Endothelial cell (in vitro differentiated cells): ENCODE measurements around the gene OR2A25. TPM values are rescaled to one million over a fixed set of nuclear protein-coding genes. Genes with fewer than 3 reads are reported as not detected.
"Not testable (repeated sequence)": the region's sequence is repeated elsewhere in the genome, so short reads cannot be mapped to it uniquely, and the experiment has no call there.

ENCODE experiments used
- DNase-seq: peaks from one replicate; pipeline ENCODE4 v3.0.0; 2021; ENCODE audit warnings: low spot score
- H3K27ac Mint-ChIP-seq: one replicate; pipeline ENCODE4 v1.8.0; 2021; ENCODE audit warnings: mixed read lengths, inconsistent platforms; ENCODE audit not compliant: unreplicated experiment
- H3K27me3 Mint-ChIP-seq: one replicate; pipeline ENCODE4 v1.8.0; 2021; ENCODE audit warnings: mild to moderate bottlenecking, moderate library complexity, mixed read lengths, inconsistent platforms; ENCODE audit not compliant: unreplicated experiment
- H3K36me3 Mint-ChIP-seq: one replicate; pipeline ENCODE4 v1.8.0; 2021; ENCODE audit warnings: mild to moderate bottlenecking, low read depth, mixed read lengths, inconsistent platforms; ENCODE audit not compliant: unreplicated experiment
- H3K4me1 Mint-ChIP-seq: one replicate; pipeline ENCODE4 v1.8.0; 2021; ENCODE audit warnings: mild to moderate bottlenecking, mixed read lengths, inconsistent platforms; ENCODE audit not compliant: unreplicated experiment
- H3K4me3 Mint-ChIP-seq: one replicate; pipeline ENCODE4 v1.8.0; 2021; ENCODE audit warnings: mild to moderate bottlenecking, mixed read lengths, inconsistent platforms; ENCODE audit not compliant: unreplicated experiment
- H3K9me3 Mint-ChIP-seq: one replicate; pipeline ENCODE4 v1.8.0; 2021; ENCODE audit warnings: mixed read lengths, inconsistent platforms; ENCODE audit not compliant: unreplicated experiment
- CTCF ChIP-seq: fragments of 200-600 bp; sonication (generic); IDR thresholded peaks from one replicate; pipeline ENCODE4 v1.5.0; 2021; ENCODE audit warnings: antibody characterized with exemption; ENCODE audit not compliant: unreplicated experiment
- total RNA-seq: library from RNA; stranded (reverse); fragmentation: NEBNext Ultra II Directional; extraction: Animal tissue kit (Norgen Biotek cat#: 25700); gene quantifications from one replicate; pipeline ENCODE4 v1.2.1, GENCODE V29; 2021; ENCODE audit not compliant: unreplicated experiment

OR2A25 gene
- total RNA-seq, 1 donor from 2014 or later, result not detected

DNA sequence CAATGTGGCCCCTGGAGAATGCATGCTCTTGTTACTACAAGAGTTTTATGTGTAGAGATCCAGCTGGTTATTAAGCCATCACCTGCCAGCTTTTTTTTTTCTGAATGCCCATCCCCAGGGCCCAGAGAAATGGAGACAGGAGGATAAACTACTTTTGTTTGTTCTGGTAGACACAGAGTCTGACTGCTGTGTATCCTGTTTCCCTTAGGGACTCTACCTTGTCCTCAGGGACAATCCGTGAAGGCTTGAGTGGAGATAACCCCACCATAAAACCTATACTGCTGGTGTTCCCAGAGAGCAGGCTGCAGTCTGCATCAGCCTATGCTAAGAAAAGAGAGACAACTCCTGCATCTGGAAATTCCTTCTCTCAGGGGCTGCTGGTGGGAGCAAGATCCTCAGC is 21.0 kb upstream of the OR2A25 start, which contains the start of gene OR2A5:
OR2A5 (plus strand) TSS at position 301 of the 400 bp plus-strand sequence. CDS start 1,454 bp downstream, outside the sequence.
- peaks cover 1% of the 10 kb centered on the region for H3K27me3 Mint-ChIP-seq
- H3K4me1 Mint-ChIP-seq, result no peaks in the 10 kb centered on the region
- no peaks in the 10 kb centered on the region for H3K9me3 Mint-ChIP-seq
- H3K27ac Mint-ChIP-seq, result no peak within 1 kb of the TSS
- H3K4me3 Mint-ChIP-seq, result no peak within 1 kb of the TSS
- H3K36me3 Mint-ChIP-seq, result no peaks in the 10 kb centered on the region
- no peak for DNase-seq
- no peak for TF ChIP-seq CTCF

DNA sequence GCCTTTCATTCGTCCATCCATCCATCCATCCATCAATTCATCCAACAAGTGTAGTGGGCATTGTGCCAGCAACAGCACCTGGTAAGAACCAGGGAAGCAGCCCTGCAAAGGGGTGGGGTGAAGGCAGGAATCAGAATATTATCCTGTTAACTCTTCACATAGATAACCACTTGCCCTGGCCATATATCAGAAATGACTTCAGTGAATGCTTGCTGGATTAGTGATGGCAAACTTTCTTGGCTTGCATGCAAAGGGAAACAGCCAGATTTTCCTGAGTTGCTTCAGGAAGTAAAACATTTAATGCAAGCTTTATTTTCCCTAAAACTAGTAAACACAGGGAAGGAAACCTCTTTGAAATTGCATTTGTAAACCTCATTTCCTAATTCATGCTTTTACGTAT is 20.1 kb upstream of the OR2A25 start:
- Mint-ChIP-seq H3K36me3 (no peaks in the 10 kb centered on the region), H3K4me1 (no peaks in the 10 kb centered on the region), H3K27me3 (peaks cover 1% of the 10 kb centered on the region), H3K9me3 (no peaks in the 10 kb centered on the region), H3K4me3 (no peak overlapping the region), H3K27ac (no peak overlapping the region)
- TF ChIP-seq CTCF, result no peak
- DNase-seq, result no peak

GRCh38 chr7:144050093-144050492 is 19.5 kb upstream of the OR2A25 start:
- no peak for DNase-seq
- Mint-ChIP-seq H3K9me3 (no peaks in the 10 kb centered on the region), H3K36me3 (no peaks in the 10 kb centered on the region), H3K27ac (no peak overlapping the region), H3K4me3 (no peak overlapping the region), H3K4me1 (no peaks in the 10 kb centered on the region), H3K27me3 (peaks cover 1% of the 10 kb centered on the region)
- TF ChIP-seq CTCF, result no peak

DNA sequence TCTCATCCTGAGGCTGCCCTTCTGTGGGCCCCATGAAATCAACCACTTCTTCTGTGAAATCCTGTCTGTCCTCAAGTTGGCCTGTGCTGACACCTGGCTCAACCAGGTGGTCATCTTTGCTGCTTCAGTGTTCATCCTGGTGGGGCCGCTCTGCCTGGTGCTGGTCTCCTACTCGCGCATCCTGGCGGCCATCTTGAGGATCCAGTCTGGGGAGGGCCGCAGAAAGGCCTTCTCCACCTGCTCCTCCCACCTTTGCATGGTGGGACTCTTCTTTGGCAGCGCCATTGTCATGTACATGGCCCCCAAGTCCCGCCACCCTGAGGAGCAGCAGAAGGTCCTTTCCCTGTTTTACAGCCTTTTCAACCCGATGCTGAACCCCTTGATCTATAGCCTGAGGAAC is 18.7 kb upstream of the OR2A25 start:
- H3K4me3 Mint-ChIP-seq, DNase-seq, H3K27me3 Mint-ChIP-seq, H3K36me3 Mint-ChIP-seq, H3K27ac Mint-ChIP-seq, H3K9me3 Mint-ChIP-seq, H3K4me1 Mint-ChIP-seq: not testable (repeated sequence)

- no peak for DNase-seq
- H3K27ac Mint-ChIP-seq, result no peak overlapping the region
- H3K4me3 Mint-ChIP-seq, result no peak overlapping the region
- H3K9me3 Mint-ChIP-seq, result no peaks in the 10 kb centered on the region
- no peaks in the 10 kb centered on the region for H3K36me3 Mint-ChIP-seq
- no peak for TF ChIP-seq CTCF
- H3K27me3 Mint-ChIP-seq, result no peaks in the 10 kb centered on the region
- H3K4me1 Mint-ChIP-seq, result no peaks in the 10 kb centered on the region
Measured at GRCh38 chr7:144057954-144058353, 11.7 kb upstream of the OR2A25 start.

DNA sequence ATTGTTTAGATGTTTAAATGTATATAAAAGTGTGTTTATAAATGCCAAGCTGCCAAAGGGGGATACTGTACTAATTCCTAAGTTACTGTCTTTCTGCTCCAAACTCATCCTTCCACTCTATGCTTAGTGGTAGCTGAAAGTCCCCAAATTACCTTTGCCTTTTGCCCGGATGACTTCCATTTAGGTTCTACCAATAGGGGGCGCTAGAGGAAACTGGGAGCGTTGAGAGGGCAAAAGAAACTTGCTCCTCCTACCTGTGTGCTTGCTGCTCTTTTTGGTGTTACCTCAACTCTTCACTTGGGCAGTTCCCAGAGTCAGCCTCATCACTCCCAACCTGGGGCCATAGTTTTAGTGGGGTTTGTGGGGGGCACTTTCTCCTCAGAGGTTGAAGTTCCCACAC is 5.9 kb upstream of the OR2A25 start:
- Mint-ChIP-seq H3K27ac (no peak overlapping the region), H3K36me3 (no peaks in the 10 kb centered on the region), H3K4me3 (no peak overlapping the region), H3K27me3 (no peaks in the 10 kb centered on the region), H3K9me3 (no peaks in the 10 kb centered on the region), H3K4me1 (no peaks in the 10 kb centered on the region)
- no peak for DNase-seq
- TF ChIP-seq CTCF, result peak; percentile 71
